HG02973 (cell line): ENCODE data around the gene ADA.
A peak's percentile ranks its signal among the peaks of the same experiment; 100 is the strongest.
"Not testable (repeated sequence)": the region's sequence is repeated elsewhere in the genome, so short reads cannot be mapped to it uniquely, and the experiment has no call there.

Experiments used
- ATAC-seq: cut with Tn5 transposase; IDR thresholded peaks from one replicate; pipeline ENCODE4 v1.9.1; 2021; ENCODE audit warnings: moderate library complexity; ENCODE audit not compliant: unreplicated experiment

Gene ADA

GRCh38 chr20:44678990-44679611, 27.6 kb upstream of the ADA start:
- ATAC-seq: no peak

DNA sequence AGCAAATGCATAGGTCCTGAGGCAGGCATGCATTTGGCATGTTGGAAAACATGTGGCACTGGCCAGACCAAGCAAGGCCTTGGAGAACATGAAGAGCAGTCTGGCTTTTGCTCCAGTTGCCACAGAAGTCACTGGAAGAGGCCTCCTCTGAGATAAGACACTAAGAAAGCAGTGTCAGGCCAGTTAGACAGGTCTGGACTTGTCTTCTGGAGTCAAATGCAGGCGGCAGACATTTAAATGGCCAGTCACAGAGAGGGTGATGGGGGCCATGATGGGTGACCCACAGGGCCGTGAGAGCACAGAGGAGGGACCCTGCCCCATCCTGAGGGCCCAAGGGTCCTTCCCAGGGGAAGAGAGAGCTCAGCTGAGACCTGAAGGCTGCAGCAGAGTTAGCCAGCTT, 26.7 kb upstream of the ADA start:
- ATAC-seq: no peak

DNA sequence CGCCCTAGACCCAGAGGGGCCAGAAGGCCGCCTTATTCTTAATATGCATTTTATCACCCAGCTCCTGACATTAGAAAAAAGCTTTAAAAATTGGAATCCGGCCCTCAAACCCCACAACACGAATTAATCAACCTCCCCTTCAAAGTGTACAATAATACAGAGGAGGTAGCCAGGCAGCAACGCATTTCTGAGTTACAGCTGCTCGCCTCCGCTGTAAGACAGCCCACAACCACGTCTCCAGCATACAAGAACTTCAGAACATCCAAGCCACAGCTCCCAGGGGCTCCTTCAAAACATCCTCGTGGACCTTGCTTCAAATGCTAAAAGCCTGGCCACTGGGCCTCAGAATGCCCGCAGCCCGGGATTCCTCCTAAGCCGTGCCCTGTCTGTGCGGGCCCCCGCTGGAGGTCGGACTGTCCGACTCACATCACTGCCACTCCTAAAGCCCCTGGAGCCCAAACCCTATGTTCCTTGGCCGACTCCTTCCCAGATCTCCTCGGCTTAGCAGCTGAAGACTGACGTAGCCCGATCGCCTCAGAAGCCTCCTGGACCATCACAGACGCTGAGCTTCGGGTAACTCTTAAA, 20.9 kb upstream of the ADA start:
- not testable (repeated sequence) for ATAC-seq

- ATAC-seq: not testable (repeated sequence)
These were observed 20.0 kb upstream of the ADA start for GRCh38 chr20:44671541-44671940.

- not testable (repeated sequence) for ATAC-seq
These were observed 19.4 kb upstream of the ADA start for GRCh38 chr20:44670851-44671250.

DNA sequence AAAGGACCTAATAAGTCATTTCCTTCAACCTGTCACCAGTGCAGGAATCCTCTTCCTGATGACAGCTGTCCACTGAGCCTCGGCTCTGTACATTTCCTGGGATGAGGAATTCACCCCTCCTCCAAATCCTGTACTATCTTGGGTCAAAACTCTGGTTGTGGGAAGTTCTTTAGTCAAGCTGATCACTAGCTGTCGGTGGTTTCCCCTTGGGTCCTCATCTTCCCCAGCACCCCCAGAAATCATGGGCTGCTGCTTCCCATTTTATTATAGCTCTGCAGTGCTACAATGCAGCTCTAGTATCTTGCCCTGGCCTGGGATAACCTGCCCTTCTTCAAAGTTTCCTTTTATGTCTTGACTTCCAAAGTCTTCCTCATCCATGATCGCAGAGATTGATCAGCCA, 14.6 kb upstream of the ADA start:
- no peak for ATAC-seq

DNA sequence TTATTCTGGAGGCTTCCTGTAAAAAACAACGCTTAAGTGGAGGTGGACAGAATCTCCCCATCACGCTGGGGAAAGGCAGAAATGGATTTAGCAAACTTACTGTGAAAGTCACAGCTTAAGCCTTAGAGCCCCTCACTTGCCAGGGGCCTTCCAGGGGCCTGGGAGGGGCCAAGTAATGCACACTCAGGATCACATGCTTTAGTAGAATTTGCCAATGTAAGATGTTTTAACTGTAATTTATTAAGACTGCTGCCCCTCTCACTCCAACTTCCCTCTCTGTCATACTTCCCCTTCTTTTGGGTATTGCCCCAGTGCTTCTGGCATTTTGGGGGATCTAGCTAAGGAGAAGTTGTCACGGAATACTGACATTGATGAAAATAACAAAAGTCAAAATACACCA, 12.6 kb upstream of the ADA start:
- ATAC-seq: no peak

- ATAC-seq: no peak
These were observed 10.8 kb upstream of the ADA start for GRCh38 chr20:44662261-44662660.

GRCh38 chr20:44660581-44660980, 9.1 kb upstream of the ADA start:
- ATAC-seq: no peak

DNA sequence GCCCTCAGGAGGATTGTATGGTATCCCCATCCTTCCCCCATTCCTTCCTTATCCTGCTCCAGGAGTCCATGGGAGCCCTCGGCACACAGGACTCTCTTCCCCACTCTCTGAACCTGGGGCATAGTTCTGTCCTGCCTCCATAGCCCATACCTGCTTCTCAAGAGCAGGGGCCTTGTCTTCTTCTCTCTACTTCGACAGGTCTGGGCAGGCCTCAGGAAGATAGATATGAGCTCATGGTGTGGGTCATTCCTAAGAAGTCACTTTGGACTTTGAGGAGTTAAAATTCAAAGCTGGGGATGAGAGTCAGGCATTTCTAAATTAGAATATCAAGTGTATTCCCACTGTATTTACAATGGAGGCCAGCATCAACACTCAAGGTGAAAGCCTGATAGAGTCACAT, 8.4 kb upstream of the ADA start:
- ATAC-seq: no peak

- no peak for ATAC-seq
These were observed 7.3 kb upstream of the ADA start for GRCh38 chr20:44658810-44659209.

DNA sequence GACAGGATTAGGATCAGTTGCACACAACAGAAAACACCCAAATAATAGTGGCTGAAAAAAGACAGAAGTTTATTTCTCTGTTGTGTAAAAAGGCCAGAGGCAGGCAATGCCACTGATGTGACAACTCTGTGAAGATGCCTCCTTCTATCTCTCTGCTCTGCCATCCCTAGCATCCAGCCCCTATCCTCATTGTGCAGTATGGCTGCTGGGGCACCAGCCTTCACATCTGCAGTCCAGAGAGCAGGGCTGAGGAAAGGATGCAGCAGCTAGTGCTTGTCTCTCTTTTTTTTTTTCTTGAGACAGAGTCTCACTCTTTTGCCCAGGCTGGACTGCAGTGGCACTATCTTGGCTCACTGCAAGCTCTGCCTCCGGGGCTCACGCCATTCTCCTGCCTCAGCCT, 6.4 kb upstream of the ADA start:
- ATAC-seq: no peak

GRCh38 chr20:44656448-44656847, 4.9 kb upstream of the ADA start:
- no peak for ATAC-seq

DNA sequence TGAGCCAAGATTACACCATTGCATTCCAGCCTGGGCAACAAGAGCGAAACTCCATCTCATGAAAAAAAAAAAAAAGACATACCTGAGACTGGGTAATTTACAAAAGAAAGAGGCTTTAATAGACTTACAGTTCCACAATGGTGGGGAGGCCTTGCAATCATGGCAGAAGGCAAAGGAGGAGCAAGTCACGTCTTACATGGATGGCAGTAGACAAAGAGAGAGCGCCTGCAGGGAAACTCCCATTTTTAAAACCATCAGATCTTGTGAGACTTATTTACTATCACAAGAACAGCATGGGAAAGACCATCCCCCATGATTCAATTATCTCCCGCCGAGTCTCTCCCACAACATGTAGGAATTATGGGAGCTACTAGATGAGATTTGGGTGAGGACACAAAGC, 2.7 kb upstream of the ADA start:
- ATAC-seq: not testable (repeated sequence)

- ATAC-seq: no peak
These were observed 2.0 kb upstream of the ADA start for GRCh38 chr20:44653546-44653945.

GRCh38 chr20:44651434-44651683, 140 bp downstream of the ADA start:
- ATAC-seq: no peak

DNA sequence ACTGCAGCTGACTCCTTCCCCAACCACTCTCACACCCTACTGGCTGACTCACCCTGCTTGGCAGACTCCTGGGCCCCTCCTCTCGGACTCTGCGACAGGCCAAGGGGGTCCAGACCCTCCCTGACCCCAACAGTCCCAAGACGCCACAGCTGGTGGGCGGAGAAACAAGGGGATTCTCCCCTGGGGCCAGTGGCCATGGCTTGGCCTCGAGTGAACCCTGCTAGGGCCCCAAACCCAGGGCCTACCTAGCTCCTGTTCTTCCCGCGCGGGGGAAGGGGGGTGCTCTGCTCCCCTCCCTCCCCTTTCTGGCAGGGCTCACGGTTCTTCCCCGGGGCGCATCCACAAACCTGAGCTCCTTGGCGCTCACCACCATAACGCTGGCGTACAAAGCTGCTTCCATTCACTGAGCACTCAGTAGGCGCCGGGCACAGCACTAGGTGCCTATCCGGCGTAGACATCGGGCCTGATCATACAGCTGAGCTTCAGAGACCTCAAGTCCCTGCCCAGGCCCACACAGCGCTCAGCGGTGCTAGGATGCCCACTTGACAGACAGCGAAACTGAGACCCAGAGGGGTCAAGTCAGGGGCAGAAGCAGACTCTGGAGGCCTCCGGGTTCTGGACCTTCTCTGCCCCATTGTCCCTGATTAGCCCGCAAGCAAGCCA, 597 bp downstream of the ADA start:
- no peak for ATAC-seq

GRCh38 chr20:44649976-44650375, 1.5 kb downstream of the ADA start:
- ATAC-seq: no peak

GRCh38 chr20:44649126-44649525, 2.4 kb downstream of the ADA start:
- no peak for ATAC-seq

DNA sequence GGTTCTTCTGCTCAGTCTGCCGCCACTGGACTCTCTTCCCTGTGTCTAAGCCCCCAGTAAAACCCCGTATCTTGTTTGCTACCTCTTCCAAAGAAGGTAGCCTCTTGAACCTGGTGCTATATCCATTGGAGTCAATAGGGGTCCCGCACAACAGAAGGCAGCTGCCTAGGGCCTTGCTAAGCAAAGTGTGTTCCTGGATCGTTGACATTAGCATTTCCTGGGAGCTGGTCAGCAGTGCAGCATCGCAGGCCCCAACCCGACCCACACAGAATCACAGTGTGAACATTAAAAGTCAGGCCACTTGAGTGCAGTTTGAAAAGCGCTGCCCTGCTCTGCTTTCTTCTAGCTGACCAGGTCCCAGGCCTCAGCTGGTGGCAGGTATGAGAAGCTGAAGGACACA, 2.9 kb downstream of the ADA start:
- ATAC-seq: no peak

- no peak for ATAC-seq
These were observed 3.4 kb downstream of the ADA start for GRCh38 chr20:44648068-44648467.

DNA sequence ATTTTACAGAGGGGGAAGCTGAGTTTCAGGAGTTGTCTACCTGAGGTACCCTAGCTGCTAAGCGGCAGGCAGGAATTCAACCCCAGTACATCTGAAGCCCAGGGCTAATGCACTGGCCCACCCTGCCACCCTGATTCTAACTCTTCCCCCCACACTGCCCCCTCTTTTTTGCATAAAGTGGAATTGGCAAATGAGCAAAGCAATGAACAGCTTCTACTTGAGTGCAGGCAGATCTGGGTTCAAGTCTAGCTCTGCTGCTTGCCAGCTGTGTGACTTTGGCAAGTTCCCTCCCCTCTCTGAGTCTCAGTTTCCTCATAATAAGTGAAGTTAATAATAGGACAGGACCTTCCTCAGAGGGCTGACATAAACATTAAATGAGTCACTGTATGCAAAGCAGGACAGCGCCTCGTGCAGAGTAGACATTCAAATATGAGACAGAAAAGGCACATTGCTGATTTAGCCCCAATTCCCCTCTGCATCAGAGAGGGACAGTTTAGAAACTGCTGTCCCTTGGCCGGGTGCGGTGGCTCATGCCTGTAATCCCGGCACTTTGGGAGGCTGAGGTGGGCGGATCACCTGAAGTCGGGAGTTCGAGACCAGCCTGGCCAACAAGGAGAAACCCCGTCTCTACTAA, 4.7 kb downstream of the ADA start:
- peak; percentile 48 for ATAC-seq
